Calu3 (cell line): Measurements from ENCODE around the gene NHLH2. TPM values are rescaled to one million over a fixed set of nuclear protein-coding genes. Genes with fewer than 3 reads are reported as not detected.

Source experiments
- BruUV-seq: library from RNA; stranded (reverse); fragments of 400-500 nt; replicated peaks from 2 replicates; lab custom pipeline; 2021; lab: Mats Ljungman, UMichigan
- CTCF ChIA-PET: fragments of 300-600 bp; sonication (Branson Sonifier 250); formaldehyde crosslinking; loops from one replicate; lab custom pipeline; 2022; ENCODE audit warnings: antibody characterized with exemption; lab: Charles Lee
- DNase-seq: peaks from one replicate; pipeline ENCODE4 v3.0.0; 2022
- H3K27ac Mint-ChIP-seq: one replicate; pipeline ENCODE4 v1.8.0; 2022; ENCODE audit warnings: mixed read lengths; ENCODE audit not compliant: unreplicated experiment
- H3K27me3 Mint-ChIP-seq: one replicate; pipeline ENCODE4 v1.8.0; 2022; ENCODE audit warnings: mixed read lengths; ENCODE audit not compliant: unreplicated experiment
- H3K36me3 Mint-ChIP-seq: one replicate; pipeline ENCODE4 v1.8.0; 2022; ENCODE audit warnings: mild to moderate bottlenecking, moderate library complexity, mixed read lengths; ENCODE audit not compliant: insufficient read depth, unreplicated experiment
- H3K4me1 Mint-ChIP-seq: one replicate; pipeline ENCODE4 v1.8.0; 2022; ENCODE audit warnings: mild to moderate bottlenecking, low read depth, mixed read lengths; ENCODE audit not compliant: unreplicated experiment
- H3K4me3 Mint-ChIP-seq: one replicate; pipeline ENCODE4 v1.8.0; 2022; ENCODE audit warnings: mild to moderate bottlenecking, low read depth, moderate library complexity, mixed read lengths; ENCODE audit not compliant: unreplicated experiment
- H3K9me3 Mint-ChIP-seq: one replicate; pipeline ENCODE4 v1.8.0; 2022; ENCODE audit warnings: low read depth, mixed read lengths; ENCODE audit not compliant: unreplicated experiment
- CTCF ChIP-seq: fragments of 200-600 bp; IDR thresholded peaks from one replicate; pipeline ENCODE4 v1.8.0; 2022; ENCODE audit warnings: antibody characterized with exemption; ENCODE audit not compliant: unreplicated experiment
- intact Hi-C: fragments of 100-400 bp; cut with micrococcal nuclease; formaldehyde crosslinking; loops from one replicate; pipeline ENCODE4 v1.10.0; 2022; ENCODE audit not compliant: unreplicated experiment
- total RNA-seq: library from RNA; stranded (reverse); gene quantifications from 2 replicates; pipeline ENCODE4 v1.2.3, GENCODE V29; 2022

Gene NHLH2
- total RNA-seq, 1 experiment from 2014 or later: not detected

GRCh38 chr1:115790846-115791245 is 50.1 kb downstream of the NHLH2 start:
- peaks cover 20% of the 10 kb centered on the region for H3K27me3 Mint-ChIP-seq
- H3K36me3 Mint-ChIP-seq: no peaks in the 10 kb centered on the region
- H3K9me3 Mint-ChIP-seq: peaks cover 2% of the 10 kb centered on the region
- no TSS peak for BruUV-seq
- no peak overlapping the region for H3K4me3 Mint-ChIP-seq
- no peak for DNase-seq
- H3K4me1 Mint-ChIP-seq: no peaks in the 10 kb centered on the region
- no peak overlapping the region for H3K27ac Mint-ChIP-seq
- no peak for TF ChIP-seq CTCF
- intact Hi-C loops: no loop called here
- CTCF ChIA-PET: no interaction called here

- H3K36me3 Mint-ChIP-seq: no peaks in the 10 kb centered on the region
- peaks cover 2% of the 10 kb centered on the region for H3K9me3 Mint-ChIP-seq
- BruUV-seq: no TSS peak
- H3K4me1 Mint-ChIP-seq: no peaks in the 10 kb centered on the region
- no peak overlapping the region for H3K4me3 Mint-ChIP-seq
- intact Hi-C loops: no loop called here
- H3K27ac Mint-ChIP-seq: no peak overlapping the region
- no peak for TF ChIP-seq CTCF
- CTCF ChIA-PET: no interaction called here
- no peak for DNase-seq
- H3K27me3 Mint-ChIP-seq: peaks cover 20% of the 10 kb centered on the region
These were observed 50.6 kb downstream of the NHLH2 start for GRCh38 chr1:115790356-115790755.

Other genes with a start within 250 kb of the NHLH2 start
- 22.4 and 23.1 TPM in 2 replicates for gene VANGL1, start 199.2 kb downstream of the NHLH2 start, total RNA-seq
- gene CASQ2, start 72.4 kb downstream of the NHLH2 start, total RNA-seq: not detected in 2 replicates
- 3.9 and 5.0 TPM in 2 replicates for gene SLC22A15, start 135.4 kb upstream of the NHLH2 start, total RNA-seq